HEK293T (cell line): ENCODE results near the gene SENP5.
"Not testable (repeated sequence)": the region's sequence is repeated elsewhere in the genome, so short reads cannot be mapped to it uniquely, and the experiment has no call there.

ENCODE experiments used
- CTCF ChIA-PET: fragments of 350-600 bp; formaldehyde crosslinking; extraction: SDS; loops from one replicate; lab custom pipeline; 2021; ENCODE audit warnings: antibody characterized with exemption, inconsistent platforms; lab: Yijun Ruan, JAX
- POLR2A ChIA-PET: fragments of 350-600 bp; formaldehyde crosslinking; extraction: SDS; loops from one replicate; lab custom pipeline; 2020; ENCODE audit warnings: antibody characterized with exemption, inconsistent platforms; lab: Yijun Ruan, JAX
- DNase-seq: peaks from one replicate; pipeline ENCODE4 v3.0.0; 2012; ENCODE audit warnings: mixed read lengths; ENCODE audit errors: extremely low spot score
- ARNT ChIP-seq: fragments of 450-650 bp; IDR thresholded peaks from 2 replicates; pipeline ENCODE4 v1.6.1; 2017; ENCODE audit warnings: mild to moderate bottlenecking
- BHLHE40 ChIP-seq: fragments of 450-650 bp; IDR thresholded peaks from 2 replicates; pipeline ENCODE4 v1.6.1; 2016; ENCODE audit warnings: mild to moderate bottlenecking, moderate library complexity, borderline replicate concordance
- CTBP1 ChIP-seq: fragments of 450-650 bp; IDR thresholded peaks from 2 replicates; pipeline ENCODE4 v1.6.1; 2016; ENCODE audit warnings: borderline replicate concordance
- ELF4 ChIP-seq: fragments of 450-650 bp; IDR thresholded peaks from 2 replicates; pipeline ENCODE4 v1.6.1; 2017; ENCODE audit warnings: antibody characterized with exemption
- FOXA1 ChIP-seq: fragments of 450-650 bp; IDR thresholded peaks from 2 replicates; pipeline ENCODE4 v1.6.1; 2016; ENCODE audit warnings: mild to moderate bottlenecking
- FOXK2 ChIP-seq: fragments of 450-650 bp; IDR thresholded peaks from 2 replicates; pipeline ENCODE4 v1.6.1; 2016; ENCODE audit warnings: mild to moderate bottlenecking
- FOXM1 ChIP-seq: fragments of 450-650 bp; IDR thresholded peaks from 2 replicates; pipeline ENCODE4 v1.6.1; 2017; ENCODE audit warnings: mild to moderate bottlenecking, borderline replicate concordance
- HDGF ChIP-seq: fragments of 450-650 bp; IDR thresholded peaks from 2 replicates; pipeline ENCODE4 v1.6.1; 2017; ENCODE audit warnings: antibody characterized with exemption, borderline replicate concordance
- L3MBTL2 ChIP-seq: fragments of 450-650 bp; conservative IDR thresholded peaks from 2 replicates; pipeline ENCODE4 v1.6.1; 2016; ENCODE audit warnings: mild to moderate bottlenecking
- LEF1 ChIP-seq: fragments of 450-650 bp; IDR thresholded peaks from 2 replicates; pipeline ENCODE4 v1.6.1; 2017; ENCODE audit warnings: mild to moderate bottlenecking, borderline replicate concordance
- NFRKB ChIP-seq: fragments of 450-650 bp; IDR thresholded peaks from 2 replicates; pipeline ENCODE4 v1.6.1; 2016; ENCODE audit warnings: mild to moderate bottlenecking, moderate library complexity
- SP1 ChIP-seq: fragments of 450-650 bp; IDR thresholded peaks from 2 replicates; pipeline ENCODE4 v1.6.1; 2017
- SUZ12 ChIP-seq: fragments of 450-650 bp; IDR thresholded peaks from 2 replicates; pipeline ENCODE4 v1.6.1; 2016; ENCODE audit warnings: mild to moderate bottlenecking
- TARDBP ChIP-seq: fragments of 450-650 bp; IDR thresholded peaks from 2 replicates; pipeline ENCODE4 v1.6.1; 2016
- ZNF384 ChIP-seq: fragments of 450-650 bp; IDR thresholded peaks from 2 replicates; pipeline ENCODE4 v1.6.1; 2016
- TF ChIP-seq, protein P1 (sequence below): fragments of 450-650 bp; IDR thresholded peaks from 2 replicates; pipeline ENCODE4 v1.6.1; 2016

Gene SENP5

DNA sequence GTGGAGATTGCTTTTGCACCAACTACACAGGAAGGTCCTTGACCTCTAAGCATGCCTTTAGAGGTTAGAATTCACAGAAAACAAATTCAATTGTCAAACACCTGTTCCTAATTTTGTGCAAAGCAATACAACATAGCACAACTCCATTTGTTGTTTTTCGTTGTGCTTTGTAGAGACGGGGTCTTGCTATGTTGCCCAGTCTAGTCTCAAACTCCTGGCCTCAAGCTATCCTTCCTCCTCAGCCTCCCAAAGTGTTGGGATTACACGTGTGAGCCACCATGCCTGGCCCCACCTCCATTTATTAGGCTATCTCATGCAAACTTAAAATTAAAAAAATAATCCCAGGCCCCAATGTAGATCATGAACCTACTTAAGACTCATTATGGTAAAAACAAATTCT lies 68.6 kb downstream of the SENP5 start:
- DNase-seq = no peak
- no peak for TF ChIP-seq SP1
- no peak for TF ChIP-seq L3MBTL2
- no peak for TF ChIP-seq SUZ12
- no peak for TF ChIP-seq FOXK2
- no peak for TF ChIP-seq ARNT
- no peak for TF ChIP-seq ZNF384
- no peak for TF ChIP-seq LEF1
- no peak for TF ChIP-seq FOXM1
- no peak for TF ChIP-seq ELF4
- TF ChIP-seq NFRKB = no peak
- TF ChIP-seq CTBP1 = no peak
- no peak for TF ChIP-seq FOXA1
- no peak for TF ChIP-seq BHLHE40
- no peak for TF ChIP-seq TARDBP
- no peak for TF ChIP-seq HDGF
- POLR2A ChIA-PET = no interaction called here
- CTCF ChIA-PET = no interaction called here

DNA sequence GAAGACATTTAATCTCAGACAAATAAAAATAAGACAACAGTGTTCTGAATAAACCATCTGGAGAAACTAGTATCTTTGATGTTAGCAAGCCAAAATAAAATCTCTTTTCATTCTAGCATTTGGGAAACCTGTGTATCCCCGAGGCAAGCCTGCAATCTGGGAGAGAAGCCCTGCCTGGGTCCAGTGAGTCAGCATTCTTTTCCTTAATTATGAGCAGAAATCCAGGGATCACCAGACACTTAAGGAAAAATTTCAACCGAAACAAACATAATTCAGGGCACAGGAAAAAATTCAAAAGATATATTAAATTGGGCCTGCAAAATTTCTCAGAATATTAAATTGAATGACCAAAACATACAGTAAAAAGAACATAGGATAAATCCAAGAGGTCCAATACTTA lies 70.4 kb downstream of the SENP5 start:
- TF ChIP-seq ELF4 = no peak
- CTCF ChIA-PET = interaction anchor here (0.6 kb wide), 2 partner anchors 377 to 553 kb away, joined by 3 read pairs; no protein-coding TSS in a partner anchor
- POLR2A ChIA-PET = no interaction called here
- DNase-seq = no peak

DNA sequence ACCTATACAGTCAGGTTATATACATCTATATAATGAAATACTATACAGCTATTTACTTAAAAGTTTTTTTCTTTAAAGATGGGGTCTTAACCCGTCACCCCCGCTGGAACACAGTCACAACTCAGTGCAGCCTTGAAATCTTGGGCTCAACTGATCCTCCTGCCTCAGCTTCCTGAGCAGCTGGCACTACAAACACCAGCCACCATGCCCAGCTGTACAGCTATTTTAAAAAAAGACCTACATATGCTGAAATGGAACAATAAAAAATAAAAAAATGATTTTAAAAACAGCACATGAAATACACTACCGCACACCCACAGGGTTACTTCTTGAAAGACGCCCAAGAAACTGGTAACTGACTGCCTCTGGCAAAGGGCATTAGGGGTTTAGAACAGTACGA lies 70.9 kb downstream of the SENP5 start:
- no peak for TF ChIP-seq SUZ12
- no peak for TF ChIP-seq CTBP1
- no peak for TF ChIP-seq ARNT
- no peak for TF ChIP-seq HDGF
- TF ChIP-seq NFRKB = no peak
- no peak for TF ChIP-seq LEF1
- no peak for TF ChIP-seq FOXM1
- TF ChIP-seq L3MBTL2 = no peak
- TF ChIP-seq SP1 = no peak
- no peak for TF ChIP-seq TARDBP
- no peak for TF ChIP-seq FOXA1
- TF ChIP-seq ELF4 = no peak
- no peak for TF ChIP-seq FOXK2
- no peak for TF ChIP-seq BHLHE40
- DNase-seq = no peak
- ChIA-PET CTCF (interaction anchor here (0.6 kb wide), 1 partner anchor 377 kb away, joined by 3 read pairs; no protein-coding TSS in a partner anchor), POLR2A (no interaction called here)

- DNase-seq = peak; percentile 11
- POLR2A ChIA-PET = interaction anchor here (0.8 to 1.7 kb wide), 5 partner anchors 9 to 373 kb away, joined by 3 to 8 read pairs (median 5); partner anchors contain the start of genes FBXO45, PAK2, SENP5 and WDR53
- CTCF ChIA-PET = interaction anchor here (0.5 kb wide), 1 partner anchor 15 kb away, joined by 5 read pairs; no protein-coding TSS in a partner anchor
- TF ChIP-seq NFRKB = no peak
- no peak for TF ChIP-seq LEF1
- TF ChIP-seq ZNF384 = no peak
- TF ChIP-seq SP1 = no peak
Measured at GRCh38 chr3:196941729-196942225, 74.1 kb downstream of the SENP5 start.

GRCh38 chr3:196942226-196942914 lies 74.7 kb downstream of the SENP5 start, which contains the start of gene NCBP2:
Gene NCBP2 (minus strand): TSS chr3:196942528. CDS start chr3:196942503, 25 bp downstream.
- TF ChIP-seq ELF4 (peak; percentile 94), L3MBTL2 (peak; percentile 91), TARDBP (no peak)
- DNase-seq = peak; percentile 86
- ChIA-PET CTCF (interaction anchor here (0.5 kb wide), 1 partner anchor 15 kb away, joined by 5 read pairs; no protein-coding TSS in a partner anchor), POLR2A (interaction anchor here (0.8 to 1.7 kb wide), 5 partner anchors 9 to 374 kb away, joined by 3 to 8 read pairs (median 5); partner anchors contain the start of genes FBXO45, PAK2, SENP5 and WDR53)

- ChIA-PET CTCF (no interaction called here), POLR2A (interaction anchor here (1.6 to 1.7 kb wide), 2 partner anchors 75 to 375 kb away, joined by 5 to 8 read pairs; partner anchors contain the start of genes FBXO45, SENP5 and WDR53)
- TF ChIP-seq BHLHE40 (no peak), TARDBP (no peak), FOXM1 (no peak), FOXK2 (no peak), NFRKB (no peak), FOXA1 (no peak), ZNF384 (no peak), SP1 (no peak), LEF1 (no peak), CTBP1 (no peak), HDGF (no peak), L3MBTL2 (no peak), SUZ12 (no peak), ELF4 (no peak)
- TF ChIP-seq, protein P1, sequence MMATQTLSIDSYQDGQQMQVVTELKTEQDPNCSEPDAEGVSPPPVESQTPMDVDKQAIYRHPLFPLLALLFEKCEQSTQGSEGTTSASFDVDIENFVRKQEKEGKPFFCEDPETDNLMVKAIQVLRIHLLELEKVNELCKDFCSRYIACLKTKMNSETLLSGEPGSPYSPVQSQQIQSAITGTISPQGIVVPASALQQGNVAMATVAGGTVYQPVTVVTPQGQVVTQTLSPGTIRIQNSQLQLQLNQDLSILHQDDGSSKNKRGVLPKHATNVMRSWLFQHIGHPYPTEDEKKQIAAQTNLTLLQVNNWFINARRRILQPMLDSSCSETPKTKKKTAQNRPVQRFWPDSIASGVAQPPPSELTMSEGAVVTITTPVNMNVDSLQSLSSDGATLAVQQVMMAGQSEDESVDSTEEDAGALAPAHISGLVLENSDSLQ = no peak
- DNase-seq = no peak
Measured at GRCh38 chr3:196942915-196943277, 75.2 kb downstream of the SENP5 start.

GRCh38 chr3:196944037-196944790 lies 76.5 kb downstream of the SENP5 start:
- CTCF ChIA-PET, POLR2A ChIA-PET, DNase-seq: not testable (repeated sequence)
